ENCODE data around the gene TOGARAM2.

TOGARAM2 gene

DNA sequence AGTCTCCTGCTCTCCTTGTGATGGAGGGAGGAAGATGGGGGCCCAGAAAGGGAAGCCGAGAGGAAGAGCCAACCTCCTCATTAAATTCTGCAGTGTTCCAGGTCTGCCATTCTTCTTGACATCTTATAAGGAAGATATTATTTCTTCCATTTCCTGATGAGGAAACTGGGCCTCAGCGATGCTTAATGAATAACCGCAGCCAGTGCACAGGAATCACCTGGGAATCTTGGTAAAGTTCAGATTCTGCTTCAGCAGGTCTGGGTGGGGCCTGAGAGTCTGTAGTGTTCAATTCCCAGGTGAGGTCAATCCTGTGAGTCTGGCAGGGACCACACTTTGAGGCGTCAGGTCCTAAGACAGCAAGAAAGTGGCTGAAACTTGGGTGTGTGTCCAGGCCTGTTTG is 75.9 kb downstream of the TOGARAM2 start:
- no peak for DNase-seq

DNA sequence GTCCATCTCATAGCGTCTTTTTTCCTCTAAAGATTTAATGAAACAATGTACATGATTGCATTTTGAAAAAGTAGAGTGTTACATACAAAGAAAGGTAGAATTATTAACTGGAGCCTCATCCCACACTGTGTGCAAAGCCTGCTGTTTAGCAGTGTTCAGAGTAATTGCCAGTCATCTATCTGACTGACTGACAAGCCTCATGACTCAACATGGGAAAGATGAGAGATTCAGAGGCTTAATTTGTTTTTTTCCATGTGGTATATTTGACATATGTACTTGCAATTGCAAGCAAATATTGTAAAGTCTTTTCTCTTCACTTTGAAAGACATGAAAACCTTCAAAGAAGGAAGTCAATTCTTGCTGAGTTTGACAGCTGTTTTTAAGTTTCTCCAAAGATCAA is 78.5 kb downstream of the TOGARAM2 start:
- DNase-seq: no peak

DNA sequence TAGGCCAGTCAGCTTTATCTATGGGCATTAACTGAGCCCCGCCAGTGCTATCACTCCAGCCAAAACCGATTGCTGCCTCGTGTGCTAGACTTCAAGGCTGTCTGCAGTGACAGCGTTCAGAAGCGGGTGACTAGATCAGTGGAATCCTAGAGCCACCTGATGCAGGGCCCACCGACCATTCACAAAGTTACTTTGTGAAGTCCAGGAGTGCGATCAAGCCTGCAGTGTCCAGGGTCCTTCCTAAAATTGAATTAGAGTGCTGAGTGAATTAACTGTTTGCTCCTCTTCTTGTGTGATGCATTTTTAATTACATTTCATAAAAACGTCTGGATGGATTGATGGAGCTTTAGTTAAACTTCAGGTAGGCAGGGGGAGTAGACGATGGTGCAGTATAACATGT is 79.3 kb downstream of the TOGARAM2 start:
- no peak for DNase-seq

DNA sequence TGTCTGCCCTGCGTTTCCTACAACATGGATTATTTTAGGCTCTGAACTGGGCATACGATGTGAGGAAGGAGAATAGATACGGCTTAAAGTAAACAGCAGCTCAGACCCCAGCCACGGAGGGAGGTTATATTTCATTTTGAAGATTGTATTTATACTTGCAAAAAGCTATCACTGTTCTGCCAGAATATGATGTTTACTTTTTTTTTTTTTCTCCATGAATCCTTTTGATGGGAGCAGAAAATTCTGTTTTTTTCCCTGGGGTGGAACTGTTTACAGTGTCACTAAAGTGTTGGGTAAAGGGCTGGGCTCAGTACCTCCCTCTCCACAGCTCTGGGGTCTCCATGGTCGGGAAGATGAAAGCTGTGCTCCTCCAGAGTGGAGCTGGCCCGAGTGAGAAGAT is 80.1 kb downstream of the TOGARAM2 start:
- DNase-seq: no peak

DNA sequence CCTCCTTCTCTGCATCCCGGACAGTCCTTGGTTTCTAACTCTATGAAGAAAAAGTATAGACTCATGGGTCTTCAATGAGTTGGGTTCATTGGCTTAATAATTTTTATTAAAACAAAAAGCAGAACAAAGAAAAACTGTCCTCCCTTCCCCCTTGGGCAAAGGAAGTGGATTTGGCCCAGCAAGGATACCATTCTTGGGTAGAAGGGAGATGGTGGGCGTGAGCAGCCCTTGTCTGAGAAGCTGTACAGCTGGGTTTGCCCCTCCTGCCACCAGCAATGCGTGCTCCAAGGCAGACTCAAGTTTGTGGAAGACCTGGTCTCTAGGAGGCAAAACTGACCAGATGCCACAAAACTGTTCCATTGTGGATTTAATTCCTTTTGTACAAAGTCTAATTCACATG is 80.5 kb downstream of the TOGARAM2 start:
- no peak for DNase-seq

DNA sequence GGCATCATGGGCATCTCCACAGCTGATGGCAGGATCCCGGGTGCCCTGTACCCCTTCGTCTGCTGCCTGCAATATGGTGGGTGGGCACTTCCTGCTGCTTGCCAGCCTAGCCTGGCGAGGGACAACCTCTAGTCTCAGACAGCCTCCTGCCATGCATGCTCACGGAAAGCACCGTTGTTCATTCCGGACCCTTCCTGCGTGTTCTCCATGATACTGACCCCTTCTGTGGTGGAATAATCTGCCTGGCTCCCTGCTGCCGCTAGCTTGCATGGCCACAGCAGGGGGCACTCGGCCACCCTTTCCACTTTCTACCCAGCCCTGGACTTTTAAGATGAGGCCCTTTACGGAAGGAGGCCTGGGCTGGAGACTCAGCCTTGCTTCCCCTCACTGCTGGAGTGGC is 81.3 kb downstream of the TOGARAM2 start:
- no peak for DNase-seq

DNA sequence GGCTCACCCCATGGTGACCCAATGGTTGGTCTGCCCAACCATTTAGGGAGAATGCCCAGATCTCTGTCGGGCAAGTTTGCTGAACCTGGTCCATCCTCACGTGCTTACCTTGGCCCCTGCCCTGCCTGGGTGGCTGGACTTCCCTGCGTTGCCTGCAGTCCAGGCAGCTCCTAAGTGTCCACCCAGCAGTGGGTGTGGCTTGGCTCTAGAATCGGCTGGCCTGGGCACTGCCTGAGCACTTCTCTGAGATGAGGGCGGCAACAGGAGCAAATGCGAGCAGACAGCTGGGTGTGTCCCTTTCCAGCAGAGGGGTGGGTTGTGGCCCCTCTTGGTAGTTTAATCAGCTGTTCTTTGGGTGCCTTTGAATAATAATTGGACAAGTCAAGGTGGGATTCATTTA is 82.0 kb downstream of the TOGARAM2 start:
- no peak for DNase-seq

DNA sequence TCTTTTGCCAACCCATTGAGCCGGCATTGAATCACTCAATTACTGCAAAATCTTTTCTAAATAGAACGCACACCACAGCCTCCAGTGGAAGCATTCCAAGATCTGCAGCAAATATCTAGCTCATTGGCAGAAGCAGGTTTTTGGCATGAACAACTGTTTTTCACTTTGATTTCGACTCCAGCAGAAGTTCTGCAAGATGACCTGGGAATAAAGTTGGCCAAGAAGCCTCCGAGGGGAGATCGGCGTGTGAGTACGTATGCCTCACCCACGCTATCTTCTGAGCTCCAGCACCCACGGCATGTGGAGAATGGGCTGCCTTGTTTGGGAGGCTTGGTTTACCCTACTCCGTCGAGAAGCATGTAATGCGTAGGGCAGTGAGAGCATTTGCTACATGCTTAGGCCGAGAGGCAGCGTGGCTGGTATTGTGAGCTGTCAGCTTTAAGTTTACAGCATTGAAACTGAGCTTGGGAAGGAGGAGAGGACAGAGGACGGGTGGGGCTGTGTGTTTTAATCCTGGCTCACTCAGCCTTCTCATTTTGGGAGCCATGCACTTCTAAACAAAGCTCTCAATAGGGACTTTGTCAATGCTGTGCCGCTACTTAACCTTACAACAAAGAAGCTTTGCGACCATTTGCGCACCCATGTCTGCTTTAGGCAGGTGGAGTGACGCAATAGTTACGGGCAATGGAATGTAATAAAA is 82.7 kb downstream of the TOGARAM2 start:
- no peak for DNase-seq

DNA sequence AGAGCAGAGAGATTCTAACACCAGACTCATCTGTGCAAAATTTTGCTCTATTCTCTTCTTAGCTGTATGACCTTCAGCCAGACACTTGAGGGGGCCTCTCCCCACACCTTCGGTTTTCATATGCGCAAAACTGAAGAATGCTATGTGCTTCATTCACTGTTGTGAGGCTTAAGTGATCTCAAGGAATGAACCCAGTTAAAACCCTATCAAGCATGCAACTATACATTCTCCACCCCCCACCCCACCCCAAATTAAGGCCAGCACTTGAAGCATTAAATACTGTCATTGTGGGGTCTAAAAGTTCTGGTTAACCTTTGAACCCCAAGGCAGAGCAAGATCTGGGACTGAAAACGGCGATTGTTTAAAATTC is 83.2 kb downstream of the TOGARAM2 start:
- DNase-seq: no peak

DNA sequence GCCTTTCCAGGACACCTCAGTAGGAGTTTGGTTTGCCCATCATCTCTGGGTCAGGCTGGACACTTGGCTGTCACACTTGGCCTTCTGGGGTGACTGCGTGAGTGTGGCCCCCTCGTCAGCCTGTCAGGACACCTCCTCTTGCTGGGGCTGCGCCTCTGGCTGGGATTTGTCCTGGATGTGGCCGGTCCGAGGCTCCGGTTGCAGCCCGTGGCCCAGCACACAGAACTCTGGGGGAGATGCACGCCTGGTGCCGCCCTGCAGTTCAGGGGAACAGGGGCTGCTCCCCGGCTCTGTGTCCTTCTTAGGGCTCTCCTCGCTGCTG is 83.6 kb downstream of the TOGARAM2 start:
- DNase-seq: no peak

DNA sequence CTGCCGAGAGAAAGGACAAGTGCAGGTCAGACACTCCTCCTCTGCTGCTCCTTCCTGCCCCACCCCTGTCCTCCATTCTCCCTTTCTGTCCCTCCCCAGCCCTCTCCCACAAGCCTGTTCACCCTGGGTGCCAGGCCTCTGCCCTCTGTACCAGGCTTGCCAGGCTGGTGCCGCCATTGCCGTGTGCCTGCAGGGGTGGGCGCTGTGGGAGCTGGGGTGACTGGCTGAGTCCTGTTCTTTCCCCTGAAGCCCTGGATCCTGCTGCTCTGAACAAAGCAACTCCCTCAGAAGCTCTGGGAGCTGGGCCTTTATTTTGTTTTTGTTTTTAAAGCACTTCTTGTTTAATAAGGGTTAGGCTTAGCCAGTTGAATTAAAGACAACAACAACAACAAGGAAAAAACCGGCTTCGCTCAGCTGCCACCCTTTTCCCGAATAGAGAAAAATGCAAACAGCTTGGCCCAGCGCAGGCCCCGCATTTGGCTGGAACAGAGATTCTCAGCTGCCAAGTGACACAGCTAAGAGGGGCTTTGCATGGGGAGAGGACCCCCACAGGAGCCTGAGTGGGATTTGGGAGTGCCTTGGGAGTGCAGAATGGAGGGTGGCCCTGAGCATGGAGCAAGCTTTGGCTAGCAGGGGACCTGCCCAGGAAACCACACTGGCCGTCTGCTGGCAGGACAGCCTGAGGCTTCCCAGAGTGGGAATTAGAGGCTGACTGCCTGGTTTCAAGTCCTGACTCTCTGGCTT is 84.1 kb downstream of the TOGARAM2 start:
- no peak for DNase-seq

DNA sequence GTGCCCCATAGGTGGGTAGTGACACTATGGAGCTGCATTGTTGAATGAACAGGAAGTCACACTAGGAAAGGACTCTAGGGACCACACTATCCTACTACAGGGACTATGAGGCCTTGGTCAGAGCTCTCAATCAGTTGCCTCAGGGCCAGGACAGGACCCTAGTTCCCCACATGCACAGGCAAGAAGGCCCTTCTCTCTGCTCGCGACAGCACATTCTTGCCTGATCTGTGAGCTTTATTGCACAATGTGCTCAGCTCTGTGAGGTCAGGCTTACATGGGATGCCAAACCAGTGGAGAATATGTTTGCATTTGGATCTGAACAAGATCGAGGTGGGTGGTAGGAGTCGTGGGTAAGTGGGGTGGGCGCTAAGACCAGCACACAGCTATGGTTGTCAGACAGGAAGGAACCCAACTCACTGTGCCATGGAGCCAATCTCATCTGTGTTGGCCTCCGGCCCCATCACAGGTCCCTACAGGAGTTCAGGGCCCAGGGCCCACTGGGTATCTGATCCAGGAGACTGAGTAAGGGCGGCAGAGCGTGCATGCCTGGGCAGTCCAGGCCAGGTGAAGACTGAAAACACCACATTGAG is 85.3 kb downstream of the TOGARAM2 start:
- DNase-seq: no peak

DNA sequence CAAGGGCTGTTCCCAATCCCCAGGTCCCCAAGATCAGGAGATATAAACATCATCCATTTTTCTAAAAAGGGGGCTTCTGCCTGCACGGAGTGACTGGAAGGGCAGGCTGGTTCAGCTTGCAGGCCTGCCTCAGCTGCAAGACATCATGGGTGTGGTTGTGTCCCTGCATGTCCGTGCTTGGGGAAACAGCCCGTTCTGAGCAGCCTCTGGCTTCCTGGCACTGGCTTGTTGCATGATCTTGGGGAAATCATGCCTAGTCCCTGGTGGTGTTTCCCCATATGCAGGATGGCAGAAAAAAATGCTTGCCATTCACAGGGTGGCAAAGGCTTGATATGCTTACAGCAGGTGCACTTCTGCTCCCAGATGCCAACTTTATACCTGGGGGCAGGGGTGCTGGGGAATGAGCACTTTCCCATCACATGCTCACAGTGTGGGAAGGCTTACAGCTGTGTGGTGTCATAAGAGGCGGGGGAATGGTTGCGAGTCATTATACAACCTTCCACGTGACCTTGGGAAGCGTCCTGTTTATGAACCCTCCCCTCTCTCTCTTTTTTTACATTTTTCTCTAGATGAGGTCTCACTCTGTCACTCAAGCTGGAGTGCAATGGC is 86.0 kb downstream of the TOGARAM2 start:
- no peak for DNase-seq

DNA sequence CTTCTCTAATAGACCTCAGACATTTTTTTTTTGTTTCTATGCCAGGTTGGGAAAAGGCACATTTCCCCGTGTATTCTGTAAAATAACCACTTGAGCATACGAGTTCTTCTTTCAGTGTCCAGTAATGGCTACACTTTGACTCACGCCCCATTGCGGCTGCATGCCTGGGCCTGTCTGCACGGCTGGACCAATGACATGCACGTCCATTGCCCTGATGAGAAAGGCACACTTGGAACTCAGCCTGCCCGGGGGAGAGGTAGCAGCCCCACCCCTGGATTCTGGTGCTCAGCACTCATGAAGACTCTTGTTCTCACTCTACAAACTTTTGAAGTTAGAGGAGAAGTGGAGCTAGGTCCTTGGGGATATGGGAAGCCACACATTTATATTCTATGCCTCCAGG is 87.4 kb downstream of the TOGARAM2 start:
- DNase-seq: no peak

DNA sequence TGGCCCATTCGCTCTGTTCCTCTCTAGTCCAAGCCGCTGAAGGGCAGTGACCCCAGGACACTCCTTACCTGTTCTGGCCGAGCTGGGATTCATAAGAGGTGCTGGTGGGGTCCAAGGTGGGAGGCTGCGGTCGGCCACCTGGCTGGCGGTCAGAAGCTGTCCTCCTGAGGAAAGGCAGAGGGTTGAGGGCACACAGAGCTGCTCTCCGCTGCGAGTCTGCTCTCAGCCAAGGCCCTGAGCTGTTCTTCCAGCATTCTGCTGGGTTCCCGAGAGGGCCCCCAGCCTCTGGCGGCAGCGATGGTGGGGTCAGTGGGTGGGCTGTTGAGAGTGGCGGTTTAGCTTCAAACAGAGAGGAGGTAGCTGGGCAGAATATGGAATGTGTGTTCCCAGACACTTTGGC is 89.4 kb downstream of the TOGARAM2 start:
- DNase-seq: no peak

DNA sequence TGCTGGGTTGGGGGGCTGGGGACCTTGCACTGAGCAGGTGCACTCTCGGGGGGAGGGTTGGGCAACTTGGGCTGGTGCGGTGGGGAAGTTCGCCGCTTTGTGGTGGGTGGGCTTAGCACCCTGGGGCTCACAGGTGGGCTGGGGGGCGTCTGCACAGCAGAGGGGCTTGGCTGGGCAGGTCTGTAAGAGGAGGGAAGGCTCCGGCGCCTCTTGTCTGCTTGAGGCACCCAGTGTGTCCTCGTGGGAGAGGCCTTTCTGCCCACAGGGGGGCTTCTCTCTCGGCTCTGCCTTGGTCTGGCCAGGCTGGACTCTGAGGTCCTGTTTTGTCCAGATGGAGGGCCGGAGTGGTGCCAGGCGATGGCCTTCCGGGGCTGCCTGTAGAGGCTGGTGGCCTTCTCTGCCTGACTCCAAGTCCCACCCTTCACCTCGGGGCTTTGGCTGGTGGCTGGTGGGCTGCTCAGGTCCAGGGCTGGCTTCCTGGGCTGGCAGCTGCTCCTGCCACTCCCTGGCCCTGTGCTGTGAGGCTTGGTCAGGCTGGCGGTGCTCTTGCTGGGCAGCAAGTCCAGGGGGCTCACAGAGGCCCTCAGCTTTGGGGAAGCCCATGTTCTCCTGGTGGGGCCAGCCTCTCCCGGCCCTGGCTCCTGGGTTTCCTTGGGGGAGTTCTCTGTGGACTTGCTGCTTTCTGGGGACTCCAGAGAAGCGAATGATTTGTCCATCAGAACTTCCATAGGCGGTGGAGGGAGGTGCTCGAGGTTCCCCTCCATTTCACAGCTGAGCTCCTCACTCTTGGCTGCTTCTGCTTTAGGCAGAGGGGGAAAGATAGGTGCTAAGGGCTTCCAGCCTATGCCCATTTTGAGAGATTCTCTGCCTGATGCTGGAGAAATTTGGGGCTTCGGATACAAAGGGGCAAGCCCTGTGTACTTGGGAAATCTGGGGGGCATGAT is 90.2 kb downstream of the TOGARAM2 start:
- no peak for DNase-seq

DNA sequence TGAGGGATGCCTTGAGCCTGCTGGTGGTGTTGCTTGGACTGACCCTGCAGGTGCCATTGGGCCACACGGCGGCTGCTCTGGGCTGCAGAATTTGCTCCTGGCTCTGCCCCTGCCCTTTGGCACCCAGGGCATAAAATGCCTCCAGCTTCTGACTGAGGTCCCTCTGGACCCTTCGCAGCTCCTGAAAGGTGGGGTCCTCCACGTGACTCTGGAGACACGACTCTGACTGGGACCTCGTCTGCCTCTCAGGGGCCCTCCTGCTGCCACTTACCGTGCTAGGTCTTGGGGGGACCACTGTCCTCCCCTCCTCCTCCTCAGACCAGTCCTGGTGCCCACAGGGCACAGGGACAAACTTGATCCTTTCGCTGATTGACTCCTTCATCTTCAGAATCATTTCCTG is 91.2 kb downstream of the TOGARAM2 start:
- DNase-seq: no peak

DNA sequence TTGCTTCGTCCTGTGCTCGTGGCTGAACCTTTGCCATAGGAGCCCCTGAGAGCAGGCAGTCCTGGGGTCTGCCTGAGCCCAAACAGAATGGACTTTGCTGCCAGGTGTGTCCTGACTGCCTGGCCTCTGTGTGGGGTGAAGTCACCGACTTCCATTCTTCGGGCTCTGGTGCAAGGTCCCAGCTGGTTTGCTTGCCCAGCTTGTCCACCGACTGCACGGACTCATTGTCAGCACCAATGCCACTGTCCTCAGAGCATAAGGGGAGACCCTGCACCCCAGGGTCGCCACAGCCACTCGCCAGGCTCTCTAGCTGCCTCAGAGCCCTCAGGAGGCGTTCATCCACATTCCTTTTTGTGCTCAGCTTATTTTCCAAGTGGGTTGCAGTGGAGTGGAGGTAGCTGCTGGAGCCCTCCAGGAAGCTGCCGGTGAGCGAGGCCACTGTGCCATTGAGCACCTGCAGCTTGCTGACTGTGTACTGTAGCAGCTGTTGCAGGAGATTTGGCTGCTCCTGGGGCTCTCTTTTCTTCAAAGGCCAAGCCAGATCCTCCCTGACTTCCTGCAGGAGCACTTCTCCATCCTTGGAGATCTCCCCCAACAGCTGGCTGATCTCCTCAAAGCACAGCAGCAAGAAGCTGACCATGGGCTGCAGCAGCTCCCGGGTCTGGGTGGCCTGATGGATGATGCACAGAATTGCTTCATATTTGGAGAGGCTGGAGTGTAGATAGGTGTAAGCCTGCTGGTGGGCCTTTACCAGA is 92.0 kb downstream of the TOGARAM2 start:
- DNase-seq: no peak

DNA sequence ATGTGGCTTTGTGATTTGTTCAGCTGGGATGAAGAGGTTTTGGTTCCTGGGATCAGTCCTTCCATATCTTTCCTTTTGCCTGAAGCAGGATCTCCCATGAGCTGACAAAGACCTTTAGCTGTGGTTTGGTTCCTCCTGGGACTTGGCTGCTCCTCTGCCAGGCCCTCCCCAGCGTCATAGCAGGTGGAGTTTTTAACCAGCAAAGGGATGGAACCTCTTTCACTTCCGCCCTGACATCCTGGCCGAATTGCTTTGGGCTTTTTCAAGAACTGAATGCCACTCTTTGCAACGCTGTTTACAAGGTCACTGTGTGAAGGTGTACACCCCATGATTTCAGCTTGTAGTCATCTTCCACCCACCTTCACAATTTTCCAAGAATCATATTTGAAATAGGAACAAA is 92.8 kb downstream of the TOGARAM2 start:
- DNase-seq: no peak

DNA sequence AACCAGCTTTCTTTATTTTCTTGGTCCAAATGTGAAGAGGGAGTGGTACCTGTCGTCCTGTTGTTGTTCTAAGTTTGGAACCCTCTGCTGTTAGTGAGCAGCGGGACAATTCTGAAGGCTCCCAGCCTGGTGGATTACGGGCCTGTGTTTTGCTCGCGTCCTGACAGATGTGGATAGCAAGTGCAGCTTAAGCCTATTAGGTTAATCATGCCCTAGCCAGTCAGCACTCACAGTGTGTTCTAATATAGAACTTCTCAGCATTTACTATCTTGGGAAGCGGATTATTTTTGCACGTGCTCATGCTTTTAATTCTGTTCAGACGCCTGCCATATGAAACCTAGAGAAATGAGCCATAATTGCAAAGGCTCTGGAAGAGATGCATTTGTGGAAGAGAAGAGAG is 93.3 kb downstream of the TOGARAM2 start, which contains the start of gene PCARE:
Gene PCARE, minus strand, starts transcription at position 113 of the 400 bp plus-strand sequence. CDS start 262 bp downstream, outside the sequence.
- no peak for DNase-seq

DNA sequence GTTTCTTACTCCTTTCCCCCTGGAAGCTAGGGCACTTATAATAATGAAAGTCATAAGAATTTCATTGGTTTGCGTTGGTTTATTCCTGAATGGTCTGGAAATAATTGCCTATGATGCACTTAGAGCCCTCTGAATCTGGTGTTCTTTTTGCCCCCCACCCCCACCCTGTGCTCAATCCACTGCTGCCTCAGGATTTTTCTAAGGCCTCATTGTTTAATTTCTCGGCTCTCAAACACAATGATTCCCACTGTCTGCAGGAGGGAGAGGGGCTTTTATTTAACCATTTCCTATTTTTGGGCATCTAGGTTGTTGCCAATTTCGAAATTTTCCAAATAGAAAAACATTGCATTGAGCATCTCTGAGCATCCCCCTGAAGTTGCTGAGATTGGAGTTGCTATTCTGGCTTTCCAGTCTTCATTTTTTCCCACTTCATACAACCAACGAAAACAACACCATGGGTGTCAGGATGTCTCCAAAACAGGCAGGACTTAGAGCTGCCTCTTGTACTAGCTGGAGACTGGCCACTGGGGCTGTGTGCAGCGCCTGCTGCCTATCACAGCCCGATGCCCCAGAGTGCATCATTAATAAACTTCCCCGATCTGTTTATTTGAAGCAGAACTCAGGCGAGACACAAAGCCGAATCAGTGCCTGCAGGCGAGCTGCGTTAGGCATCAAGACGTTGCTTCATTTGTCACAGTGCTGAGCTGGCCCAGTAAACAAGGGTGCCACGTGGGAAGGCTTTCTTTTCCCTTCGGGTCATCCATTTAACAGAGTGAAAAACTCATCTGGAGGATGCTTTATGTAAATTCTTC is 95.0 kb downstream of the TOGARAM2 start:
- no peak for DNase-seq
